NT2/D1 (cell line): ENCODE data around the gene TOX3.

ENCODE experiments used
- SUZ12 ChIP-seq: IDR thresholded peaks from 2 replicates; pipeline ENCODE4 v1.6.1; 2011; ENCODE audit not compliant: insufficient read length, insufficient read depth; ENCODE audit errors: extremely low read depth
- YY1 ChIP-seq: IDR thresholded peaks from 2 replicates; pipeline ENCODE4 v1.6.1; 2011; ENCODE audit not compliant: insufficient read length, insufficient read depth

GRCh38 chr16:52469091-52469490 is 77.9 kb downstream of the TOX3 start:
- no peak for TF ChIP-seq YY1
- no peak for TF ChIP-seq SUZ12
